Measurements from ENCODE around the gene NTN4.

Gene NTN4

GRCh38 chr12:95653771-95654546 lies 136.6 kb downstream of the NTN4 start:
- DNase-seq: no peak

- no peak for DNase-seq
These were observed 138.9 kb downstream of the NTN4 start for GRCh38 chr12:95651681-95652080.

- DNase-seq: no peak
These were observed 141.4 kb downstream of the NTN4 start for GRCh38 chr12:95648990-95649791.

- DNase-seq: no peak
These were observed 143.8 kb downstream of the NTN4 start for GRCh38 chr12:95646781-95647190.

- DNase-seq: no peak
These were observed 147.3 kb downstream of the NTN4 start for GRCh38 chr12:95643256-95643655.

GRCh38 chr12:95642583-95642982 lies 148.0 kb downstream of the NTN4 start:
- no peak for DNase-seq

GRCh38 chr12:95641299-95641952 lies 149.1 kb downstream of the NTN4 start:
- DNase-seq: no peak

GRCh38 chr12:95640516-95640915 lies 150.0 kb downstream of the NTN4 start:
- DNase-seq: no peak

GRCh38 chr12:95637471-95638155 lies 153.0 kb downstream of the NTN4 start:
- DNase-seq: no peak

GRCh38 chr12:95637010-95637409 lies 153.6 kb downstream of the NTN4 start:
- DNase-seq: no peak

- DNase-seq: no peak
These were observed 155.6 kb downstream of the NTN4 start for GRCh38 chr12:95634622-95635621.

- no peak for DNase-seq
These were observed 156.7 kb downstream of the NTN4 start for GRCh38 chr12:95633732-95634465.

- DNase-seq: no peak
These were observed 157.4 kb downstream of the NTN4 start for GRCh38 chr12:95633049-95633731.

GRCh38 chr12:95630496-95630895 lies 160.1 kb downstream of the NTN4 start:
- no peak for DNase-seq

- DNase-seq: no peak
These were observed 161.2 kb downstream of the NTN4 start for GRCh38 chr12:95629392-95629791.

GRCh38 chr12:95626854-95627253 lies 163.7 kb downstream of the NTN4 start:
- DNase-seq: no peak

- no peak for DNase-seq
These were observed 165.6 kb downstream of the NTN4 start for GRCh38 chr12:95625012-95625411.

GRCh38 chr12:95624589-95624988 lies 166.0 kb downstream of the NTN4 start:
- DNase-seq: no peak

- peak; percentile 34 for DNase-seq
These were observed 166.9 kb downstream of the NTN4 start for GRCh38 chr12:95623554-95624170.

GRCh38 chr12:95622879-95623278 lies 167.7 kb downstream of the NTN4 start:
- DNase-seq: no peak
